ENCODE data around the gene PCSK4.

DNA sequence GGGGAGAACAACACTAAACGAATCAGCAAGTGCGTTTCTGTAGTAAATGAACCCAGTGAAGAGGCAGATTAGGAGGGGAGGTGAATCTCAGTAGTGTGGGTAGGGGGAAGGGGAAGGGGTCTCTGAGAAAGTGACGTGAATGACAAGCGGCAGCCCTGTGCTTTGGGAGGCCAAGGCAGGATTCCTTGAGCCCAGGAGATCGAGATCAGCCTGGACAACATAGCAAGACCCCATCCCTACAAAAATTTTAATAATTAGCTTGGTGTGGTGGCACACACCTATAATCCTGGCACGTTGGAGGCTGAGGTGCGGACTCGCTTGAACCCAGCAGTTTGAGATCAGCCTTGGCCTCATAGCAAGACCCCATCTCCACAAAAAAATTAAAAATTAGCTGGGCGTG, 41.9 kb upstream of the PCSK4 start:
- TF ChIP-seq, protein P1, sequence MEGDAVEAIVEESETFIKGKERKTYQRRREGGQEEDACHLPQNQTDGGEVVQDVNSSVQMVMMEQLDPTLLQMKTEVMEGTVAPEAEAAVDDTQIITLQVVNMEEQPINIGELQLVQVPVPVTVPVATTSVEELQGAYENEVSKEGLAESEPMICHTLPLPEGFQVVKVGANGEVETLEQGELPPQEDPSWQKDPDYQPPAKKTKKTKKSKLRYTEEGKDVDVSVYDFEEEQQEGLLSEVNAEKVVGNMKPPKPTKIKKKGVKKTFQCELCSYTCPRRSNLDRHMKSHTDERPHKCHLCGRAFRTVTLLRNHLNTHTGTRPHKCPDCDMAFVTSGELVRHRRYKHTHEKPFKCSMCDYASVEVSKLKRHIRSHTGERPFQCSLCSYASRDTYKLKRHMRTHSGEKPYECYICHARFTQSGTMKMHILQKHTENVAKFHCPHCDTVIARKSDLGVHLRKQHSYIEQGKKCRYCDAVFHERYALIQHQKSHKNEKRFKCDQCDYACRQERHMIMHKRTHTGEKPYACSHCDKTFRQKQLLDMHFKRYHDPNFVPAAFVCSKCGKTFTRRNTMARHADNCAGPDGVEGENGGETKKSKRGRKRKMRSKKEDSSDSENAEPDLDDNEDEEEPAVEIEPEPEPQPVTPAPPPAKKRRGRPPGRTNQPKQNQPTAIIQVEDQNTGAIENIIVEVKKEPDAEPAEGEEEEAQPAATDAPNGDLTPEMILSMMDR (conservative IDR thresholded peaks at IDR 0.05; ENCODE audit: low read depth, low read length) = no peak
- TF ChIP-seq EZH2 (IDR thresholded peaks at IDR 0.05; ENCODE audit: borderline replicate concordance, low read depth, low read length, poor library complexity, severe bottlenecking) = no peak
